ENCODE data around the gene CRY1.
"Not testable (repeated sequence)": the region's sequence is repeated elsewhere in the genome, so short reads cannot be mapped to it uniquely, and the experiment has no call there.

The CRY1 gene

GRCh38 chr12:107079172-107080011 lies 14.0 kb downstream of the CRY1 start:
- DNase-seq: no peak

- not testable (repeated sequence) for DNase-seq
Measured at GRCh38 chr12:107073266-107073665, 20.1 kb downstream of the CRY1 start.

- DNase-seq: no peak
Measured at GRCh38 chr12:107066691-107067090, 26.7 kb downstream of the CRY1 start.

- DNase-seq: no peak
Measured at GRCh38 chr12:107064687-107065086, 28.7 kb downstream of the CRY1 start.

- no peak for DNase-seq
Measured at GRCh38 chr12:107064243-107064642, 29.1 kb downstream of the CRY1 start.

- DNase-seq: no peak
Measured at GRCh38 chr12:107058190-107058589, 35.2 kb downstream of the CRY1 start.

GRCh38 chr12:107057071-107057834 lies 36.1 kb downstream of the CRY1 start:
- no peak for DNase-seq

GRCh38 chr12:107053709-107054108 lies 39.6 kb downstream of the CRY1 start:
- DNase-seq: no peak

GRCh38 chr12:107045186-107045585 lies 48.2 kb downstream of the CRY1 start:
- DNase-seq: no peak

- no peak for DNase-seq
Measured at GRCh38 chr12:107042801-107043200, 50.5 kb downstream of the CRY1 start.

GRCh38 chr12:107035733-107036132 lies 57.6 kb downstream of the CRY1 start:
- no peak for DNase-seq

GRCh38 chr12:107033758-107034739 lies 59.3 kb downstream of the CRY1 start:
- DNase-seq: no peak

GRCh38 chr12:107032266-107032665 lies 61.1 kb downstream of the CRY1 start:
- DNase-seq: no peak

- no peak for DNase-seq
Measured at GRCh38 chr12:107031061-107031460, 62.3 kb downstream of the CRY1 start.

- no peak for DNase-seq
Measured at GRCh38 chr12:107029081-107029480, 64.3 kb downstream of the CRY1 start.

- no peak for DNase-seq
Measured at GRCh38 chr12:107027636-107028053, 65.7 kb downstream of the CRY1 start.

- no peak for DNase-seq
Measured at GRCh38 chr12:107026806-107027635, 66.3 kb downstream of the CRY1 start.

- DNase-seq: not testable (repeated sequence)
Measured at GRCh38 chr12:107026356-107026755, 67.0 kb downstream of the CRY1 start.

- DNase-seq: no peak
Measured at GRCh38 chr12:107025671-107026070, 67.7 kb downstream of the CRY1 start.

- no peak for DNase-seq
Measured at GRCh38 chr12:107019546-107019945, 73.8 kb downstream of the CRY1 start.

GRCh38 chr12:107017042-107017441 lies 76.3 kb downstream of the CRY1 start:
- no peak for DNase-seq
